GM21390 (cell line): ENCODE data around the gene CCNQ.

Experiments
- ATAC-seq: cut with Tn5 transposase; IDR thresholded peaks from one replicate; pipeline ENCODE4 v1.9.1; 2021; ENCODE audit not compliant: unreplicated experiment

The CCNQ gene

DNA sequence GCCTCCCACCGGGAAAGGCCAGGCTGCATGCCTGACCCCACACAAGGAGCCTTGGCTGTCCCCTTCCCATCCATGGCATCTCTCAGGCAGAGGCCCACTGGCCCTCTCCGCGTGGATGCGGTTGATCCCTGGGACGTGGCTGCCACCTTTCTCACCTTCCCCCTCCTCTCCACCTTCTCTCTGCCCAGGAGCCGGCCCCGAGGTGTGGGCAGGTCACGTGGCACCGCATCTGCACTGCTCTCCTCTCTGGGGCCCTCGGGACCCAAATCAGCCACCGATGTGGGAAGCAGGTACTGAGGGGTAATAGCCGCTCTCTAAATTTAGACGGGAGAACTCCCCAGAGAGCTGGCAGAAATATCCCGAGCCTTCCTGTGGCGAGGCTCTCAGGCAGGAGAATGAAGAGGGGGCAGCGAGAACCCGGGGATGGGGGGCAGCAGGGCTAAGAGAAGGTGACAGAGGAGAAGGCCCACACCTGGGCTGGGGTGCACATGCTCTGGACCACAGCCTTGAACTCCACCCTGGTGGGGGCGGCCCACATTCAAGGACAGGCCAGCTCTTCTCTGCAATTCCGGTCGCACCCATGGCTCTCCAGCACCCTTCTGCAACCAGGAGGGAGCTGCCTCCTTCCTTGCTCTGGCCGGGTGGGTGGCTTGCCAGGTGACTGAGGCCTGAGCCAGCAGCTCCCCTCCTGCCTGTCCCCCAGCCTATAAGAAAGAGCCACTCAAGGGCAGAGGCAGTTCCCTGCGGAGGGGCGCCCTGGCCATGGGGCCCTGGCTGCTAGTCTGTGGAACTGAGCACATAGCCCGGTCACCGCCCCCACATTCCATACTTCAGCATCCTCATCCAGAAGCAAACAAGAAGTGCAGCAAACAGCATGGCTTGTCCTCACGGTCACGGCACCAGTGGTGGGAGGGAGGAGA, 38.4 kb upstream of the CCNQ start:
- no peak for ATAC-seq

DNA sequence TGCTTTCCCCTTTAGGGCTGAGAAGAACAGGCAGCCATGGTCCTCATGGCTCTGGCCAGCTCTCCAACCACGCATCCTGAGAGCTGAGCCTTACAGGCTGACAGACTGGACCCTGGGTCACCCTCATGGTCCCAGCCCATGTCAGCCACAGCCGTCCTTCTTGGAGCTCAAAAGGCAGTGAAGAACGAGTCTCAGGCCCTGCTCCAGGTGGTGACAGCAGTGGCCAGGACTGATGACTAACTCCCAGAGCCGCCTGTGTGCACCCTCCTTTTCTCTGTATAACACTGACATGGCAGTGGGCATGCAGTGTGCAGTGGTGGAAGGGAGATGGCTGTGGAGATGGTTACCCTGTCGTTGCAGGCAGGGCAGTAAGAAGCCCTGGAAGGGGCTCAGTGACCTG, 37.8 kb upstream of the CCNQ start:
- ATAC-seq: no peak

DNA sequence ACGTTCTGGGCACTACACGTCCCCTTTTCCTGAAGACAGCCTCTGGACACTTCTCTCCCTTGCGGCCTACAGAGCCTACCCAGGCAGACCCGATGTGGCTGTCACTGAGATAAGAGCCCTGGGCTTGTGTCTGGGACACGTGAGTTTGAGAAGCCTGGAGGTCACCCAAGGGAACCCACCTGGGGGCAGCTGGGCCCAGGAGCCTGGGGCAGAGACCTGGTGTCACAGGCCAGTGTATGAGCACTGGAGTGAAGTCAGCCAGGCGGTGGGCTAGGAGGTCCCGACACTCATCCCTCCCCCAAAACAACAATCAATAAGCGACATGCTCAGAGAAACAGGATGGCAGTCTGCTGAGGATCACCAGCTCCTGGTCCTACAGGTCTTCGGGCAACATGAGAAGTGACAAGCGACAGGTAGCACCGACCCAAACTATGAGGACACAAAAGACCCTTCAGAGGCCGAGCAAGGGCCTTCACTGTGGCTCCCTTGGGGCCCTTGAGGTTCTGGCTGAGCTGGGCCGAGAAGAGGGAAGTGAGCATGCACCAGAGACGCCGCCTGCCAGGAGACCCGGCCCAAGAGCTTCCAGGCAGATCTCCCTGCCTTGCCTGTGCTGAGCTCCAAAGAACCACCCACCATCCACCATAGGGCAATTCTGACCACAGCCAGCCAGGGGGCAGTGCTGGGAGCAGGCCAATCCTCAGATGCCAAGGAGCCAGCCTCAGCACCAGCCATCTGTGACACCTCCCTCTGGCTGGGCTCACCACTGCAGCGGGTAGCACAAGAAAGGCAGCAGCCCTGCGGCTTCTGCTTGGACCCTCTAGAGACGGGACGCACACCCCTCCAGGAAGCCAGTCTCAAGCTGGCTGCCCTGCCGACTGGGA, 37.1 kb upstream of the CCNQ start:
- no peak for ATAC-seq

DNA sequence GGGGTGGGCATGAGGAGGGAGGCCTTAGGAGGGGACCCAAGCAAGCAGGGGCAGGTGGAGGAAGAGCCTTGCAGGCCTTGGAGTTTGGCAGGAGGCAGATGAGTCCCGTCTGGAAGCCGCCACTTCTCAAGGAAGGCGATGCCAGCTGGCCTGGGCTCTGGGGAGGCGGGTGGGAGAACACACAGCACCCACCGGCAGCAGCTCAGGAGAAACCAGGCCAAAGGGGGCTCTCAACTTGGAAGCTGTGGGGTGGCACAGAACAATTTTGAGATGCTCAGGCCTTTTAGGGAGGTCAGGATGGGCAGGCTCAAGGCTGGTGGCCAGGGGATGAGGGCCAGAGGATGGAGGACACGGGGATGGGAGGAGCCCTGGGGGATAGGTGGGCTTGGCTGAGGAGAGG, 36.4 kb upstream of the CCNQ start:
- ATAC-seq: no peak

DNA sequence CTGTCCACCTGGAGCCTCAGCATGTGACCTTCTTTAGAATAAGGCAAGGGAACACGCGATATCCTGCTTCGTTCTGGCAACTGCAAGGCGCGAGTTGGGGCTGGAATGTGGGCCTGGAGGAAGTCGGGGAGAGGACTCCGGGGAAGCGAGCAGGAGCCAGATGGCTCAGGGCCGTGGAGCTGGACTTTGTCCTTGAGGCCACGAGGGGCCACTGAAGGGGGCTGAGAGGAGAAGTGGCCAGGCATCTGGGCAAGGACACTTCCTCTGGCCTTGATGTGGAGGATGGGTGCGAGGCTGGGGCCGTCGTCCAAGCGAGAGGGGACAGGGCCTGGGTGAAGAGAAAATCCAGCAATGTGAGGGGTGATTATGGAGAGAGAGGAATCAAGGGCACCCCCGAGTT, 35.9 kb upstream of the CCNQ start:
- ATAC-seq: no peak

DNA sequence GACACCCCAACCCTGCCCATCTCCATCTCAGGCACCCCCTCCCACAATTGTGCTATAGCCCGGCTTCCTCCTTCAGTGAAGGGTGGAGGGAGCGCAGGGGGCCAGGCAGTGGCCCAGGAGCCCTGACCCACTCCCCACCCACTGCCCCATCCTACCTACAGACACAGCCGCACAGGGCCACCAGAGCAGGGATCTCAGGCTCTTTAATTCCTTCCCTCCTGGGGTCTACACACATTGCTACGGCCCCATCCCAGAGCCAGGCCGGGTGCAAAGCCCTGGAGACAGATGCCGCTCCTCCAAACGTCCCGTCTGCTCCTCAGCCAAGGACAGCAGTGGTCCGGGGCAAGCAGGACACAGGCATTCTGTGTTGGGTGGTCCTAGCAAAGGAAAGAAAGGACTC, 35.3 kb upstream of the CCNQ start:
- ATAC-seq: no peak

DNA sequence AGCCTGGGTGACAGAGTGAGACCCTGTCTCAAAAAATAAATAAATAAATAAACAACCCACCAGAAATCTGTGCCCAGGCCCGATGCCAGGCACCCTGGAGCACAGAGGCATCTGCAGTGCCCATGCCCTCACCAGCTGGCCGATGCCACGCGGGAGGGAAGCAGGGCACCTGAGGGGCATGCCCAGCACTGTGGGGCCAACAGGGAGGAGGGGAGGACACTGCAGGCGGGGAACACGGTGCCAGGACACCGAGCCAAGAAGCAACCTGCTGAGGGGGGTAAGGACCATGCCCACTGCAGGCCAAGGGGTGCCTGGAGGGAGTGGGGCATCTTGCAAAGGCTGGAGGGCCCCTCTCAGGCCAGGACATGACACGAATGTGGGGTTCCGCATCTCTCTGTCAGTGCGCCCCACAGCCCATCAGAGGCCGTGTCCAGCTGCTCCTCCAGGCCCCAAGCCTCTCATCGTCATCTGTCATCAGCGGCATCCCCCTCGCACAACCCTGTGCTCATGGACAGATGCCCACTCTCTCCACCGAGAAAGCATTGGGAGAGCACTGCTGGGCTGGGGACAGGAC, 34.8 kb upstream of the CCNQ start:
- ATAC-seq: no peak

DNA sequence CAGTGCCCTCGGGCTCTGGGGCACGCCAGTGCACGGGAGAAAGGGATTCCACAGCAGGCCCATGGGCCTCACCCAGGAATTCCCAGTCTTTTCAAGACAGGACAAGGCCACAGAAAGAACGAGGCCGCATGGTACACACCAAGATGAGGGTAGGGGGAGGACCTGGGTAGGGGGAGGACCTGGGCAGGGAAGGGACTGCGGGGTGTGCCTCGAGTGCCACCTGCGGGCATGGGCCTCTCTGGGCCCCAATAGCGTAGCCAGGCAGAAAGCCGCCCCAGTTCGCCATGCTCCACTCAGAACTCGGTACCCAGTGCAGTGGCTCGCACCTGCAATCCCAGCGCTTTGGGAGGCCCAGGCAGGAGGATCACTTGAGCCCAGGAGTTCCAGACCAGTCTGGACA, 34.1 kb upstream of the CCNQ start:
- ATAC-seq: no peak

DNA sequence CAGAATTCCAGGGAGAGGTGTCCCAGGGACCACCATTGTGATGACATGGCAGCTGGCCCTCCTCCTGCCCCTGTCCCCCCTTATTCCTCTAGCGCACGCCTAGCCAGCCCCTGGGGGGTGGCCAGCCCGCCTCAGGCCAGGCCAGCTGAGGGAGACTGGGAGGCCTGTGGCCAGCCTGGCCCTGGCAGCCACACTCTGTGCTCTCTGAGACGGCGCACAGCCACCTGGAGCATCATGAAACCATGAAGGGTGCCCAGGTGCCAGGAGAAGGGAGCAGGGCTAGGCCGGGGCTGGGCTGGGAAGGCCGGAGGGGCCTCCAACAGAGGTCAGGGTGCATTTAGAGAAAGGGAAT, 33.6 kb upstream of the CCNQ start:
- ATAC-seq: no peak

DNA sequence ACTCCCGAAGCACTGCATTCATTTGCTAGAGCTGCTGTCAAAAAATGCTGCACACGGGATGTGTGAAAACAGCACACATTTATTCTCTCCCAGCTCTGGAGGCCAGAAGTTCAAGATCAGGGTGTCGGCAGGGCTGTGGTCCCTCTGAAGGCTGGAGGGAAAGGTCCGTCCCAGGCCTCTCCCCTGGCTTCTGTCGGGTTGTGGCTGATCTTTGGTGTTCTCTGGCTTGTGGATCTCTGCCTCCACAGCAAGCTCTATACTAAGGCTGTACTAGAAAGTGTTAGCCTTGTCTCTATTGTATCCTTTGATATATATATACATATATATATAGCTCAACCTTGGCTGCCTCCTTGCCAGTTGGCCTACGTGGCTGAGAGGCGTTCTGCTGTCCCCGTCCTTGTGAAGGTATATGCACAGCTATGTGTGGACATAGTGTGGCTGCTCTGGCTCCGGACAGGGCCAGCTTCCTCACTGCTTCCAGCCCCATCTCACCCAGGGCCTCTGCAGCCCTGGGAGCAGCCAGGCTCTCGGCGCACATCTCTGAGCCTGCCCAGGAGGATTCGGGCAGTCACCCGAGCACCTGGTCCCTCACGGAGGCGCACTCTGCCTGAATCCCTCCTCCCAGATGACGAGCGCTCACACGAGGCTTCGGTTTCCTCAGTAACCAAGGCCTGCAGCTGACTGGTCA, 33.1 kb upstream of the CCNQ start:
- no peak for ATAC-seq

DNA sequence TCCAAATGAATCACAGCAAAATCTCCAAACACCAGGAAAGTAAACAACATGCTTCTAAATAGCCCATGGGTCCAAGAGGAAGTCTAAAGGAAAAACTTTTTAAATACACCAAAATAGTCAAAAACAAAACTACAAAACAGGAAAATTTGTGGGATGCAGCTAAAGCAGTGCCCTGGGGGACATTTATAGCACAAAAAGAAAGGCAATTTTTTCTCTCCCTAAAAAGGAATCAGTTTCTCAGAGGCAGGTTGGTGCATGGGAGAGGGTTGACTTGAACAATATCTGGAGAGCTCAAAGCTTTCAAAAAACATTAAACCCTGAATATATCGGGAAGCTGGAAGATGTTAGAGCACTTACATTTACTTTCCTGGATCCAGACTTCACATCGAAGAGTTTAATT, 32.4 kb upstream of the CCNQ start:
- ATAC-seq: no peak

DNA sequence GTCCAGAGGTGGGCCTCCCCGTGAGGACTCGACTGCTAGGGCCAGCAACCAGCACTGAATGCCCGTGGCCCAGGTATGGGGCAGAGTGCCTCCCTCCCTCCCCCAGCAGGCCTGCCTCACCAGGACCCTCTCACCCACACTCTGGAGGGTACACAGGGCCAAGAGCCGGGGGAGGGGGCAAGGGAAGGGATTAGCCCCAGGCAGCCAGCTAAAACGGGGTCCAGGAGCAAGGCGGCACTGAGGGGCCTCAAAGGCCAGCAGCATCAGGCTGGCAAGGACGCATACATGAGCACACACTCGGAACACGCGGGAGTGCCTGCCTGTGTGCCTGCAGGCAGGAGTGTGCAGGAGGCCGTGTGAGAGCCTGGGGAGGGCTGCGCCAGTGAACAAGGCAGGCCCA, 29.7 kb upstream of the CCNQ start:
- ATAC-seq: no peak

DNA sequence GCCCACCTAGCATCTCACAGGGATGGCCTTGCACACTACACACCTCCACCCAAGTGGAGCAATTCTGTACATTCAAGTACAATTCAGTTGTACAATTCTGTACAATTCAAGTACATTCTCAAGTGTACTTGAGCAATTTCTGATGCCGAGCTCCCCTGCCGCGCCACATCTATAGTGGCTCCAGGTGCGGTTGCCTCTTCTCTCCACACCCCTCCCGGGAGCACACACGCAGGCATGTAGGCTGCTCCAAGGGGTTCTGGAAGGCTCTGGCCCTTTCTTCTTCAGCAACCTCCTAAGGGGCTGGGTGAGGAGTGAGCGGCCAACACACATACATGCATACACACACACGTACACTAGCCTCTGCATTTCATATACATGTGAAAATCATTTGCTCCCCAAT, 29.2 kb upstream of the CCNQ start:
- ATAC-seq: no peak

DNA sequence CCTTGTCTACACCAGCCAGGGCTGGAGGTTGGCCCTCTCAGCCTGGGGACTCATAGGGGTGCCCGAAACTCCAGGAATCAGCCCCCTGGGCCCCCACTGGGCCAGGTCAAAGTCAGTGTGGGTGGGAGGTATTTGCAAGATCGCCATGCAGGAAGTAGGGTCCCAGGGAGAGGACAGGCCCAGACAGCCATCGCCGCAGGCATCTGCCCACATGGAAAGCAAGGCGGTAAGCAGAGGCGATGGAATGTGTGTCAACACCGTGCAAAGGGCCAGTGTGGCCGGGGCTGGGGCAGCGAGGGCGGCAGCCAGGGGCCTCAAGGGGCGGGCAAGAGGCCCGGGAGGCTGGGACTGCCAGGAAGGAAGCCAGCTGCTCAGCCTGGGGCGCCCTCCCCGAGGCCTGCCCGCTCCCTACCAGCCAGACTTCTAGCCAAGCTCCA, 28.8 kb upstream of the CCNQ start:
- ATAC-seq: no peak

DNA sequence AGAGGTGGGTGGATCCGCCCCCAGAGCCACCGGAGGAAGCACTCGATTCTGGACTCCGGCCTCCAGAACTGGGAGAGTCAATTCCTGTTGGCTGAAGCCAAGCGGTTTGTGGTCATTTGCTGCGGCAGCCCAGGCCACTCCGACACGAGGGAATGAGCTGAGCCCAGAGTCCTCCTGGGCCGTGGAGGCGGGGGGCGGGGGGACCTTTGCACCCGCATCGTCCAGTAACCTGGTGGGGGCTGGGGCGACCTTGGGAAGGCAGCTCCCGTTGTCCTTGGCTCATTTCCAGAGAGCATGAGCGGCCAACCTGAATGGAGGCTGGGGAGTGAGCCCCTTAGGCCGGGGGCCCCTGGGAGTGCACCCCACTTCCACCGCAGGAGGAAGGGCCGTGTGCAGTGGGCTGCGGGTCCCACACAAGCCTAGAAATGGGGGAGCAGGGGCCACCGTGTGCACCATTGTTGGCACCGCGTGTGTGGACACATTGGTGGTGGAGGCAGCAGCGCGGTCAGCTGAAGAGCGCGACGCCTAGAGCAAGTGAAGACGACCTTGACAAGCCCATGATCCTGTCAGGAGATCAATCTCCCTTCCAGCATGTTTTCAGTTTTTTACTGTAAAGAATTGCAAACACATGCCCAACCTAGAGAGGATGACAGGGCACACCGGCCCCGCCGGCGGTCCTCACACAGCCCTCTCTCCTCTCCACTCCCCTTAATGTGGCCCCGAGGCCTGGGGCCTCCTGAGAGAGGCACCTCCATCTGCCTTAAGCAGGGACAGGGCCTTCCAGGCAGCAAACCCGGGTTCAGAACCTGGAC, 28.1 kb upstream of the CCNQ start:
- no peak for ATAC-seq

DNA sequence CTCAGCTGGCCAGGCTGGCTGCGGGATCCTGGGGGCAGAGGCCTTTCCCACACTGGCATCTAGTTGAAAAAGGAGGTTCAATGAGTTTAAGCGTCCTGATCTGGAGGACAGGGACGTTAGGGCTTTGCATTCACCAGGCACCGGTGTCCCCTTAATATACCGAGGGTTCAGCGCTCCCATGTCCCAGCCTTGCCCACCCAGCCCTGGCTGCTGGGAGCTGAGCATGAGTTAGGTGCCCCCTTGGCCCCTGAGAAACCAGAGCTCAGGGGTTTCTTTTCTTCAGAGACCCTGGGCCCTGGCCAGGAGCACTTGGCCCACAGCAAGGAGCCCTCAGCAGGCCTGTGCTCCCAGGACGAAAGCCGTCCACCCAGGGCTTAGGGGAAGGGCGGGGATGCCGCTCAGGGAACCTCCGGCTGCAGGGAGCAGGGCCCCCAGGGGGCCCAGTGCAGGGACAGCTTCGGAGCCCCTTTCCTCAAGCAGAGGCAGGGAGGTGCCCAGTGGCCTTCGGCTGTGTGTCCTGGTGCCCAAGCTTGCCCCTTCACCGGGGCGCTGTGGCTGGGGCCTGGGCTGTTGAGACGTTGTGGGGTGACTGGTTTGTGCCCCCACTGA, 27.2 kb upstream of the CCNQ start:
- no peak for ATAC-seq

DNA sequence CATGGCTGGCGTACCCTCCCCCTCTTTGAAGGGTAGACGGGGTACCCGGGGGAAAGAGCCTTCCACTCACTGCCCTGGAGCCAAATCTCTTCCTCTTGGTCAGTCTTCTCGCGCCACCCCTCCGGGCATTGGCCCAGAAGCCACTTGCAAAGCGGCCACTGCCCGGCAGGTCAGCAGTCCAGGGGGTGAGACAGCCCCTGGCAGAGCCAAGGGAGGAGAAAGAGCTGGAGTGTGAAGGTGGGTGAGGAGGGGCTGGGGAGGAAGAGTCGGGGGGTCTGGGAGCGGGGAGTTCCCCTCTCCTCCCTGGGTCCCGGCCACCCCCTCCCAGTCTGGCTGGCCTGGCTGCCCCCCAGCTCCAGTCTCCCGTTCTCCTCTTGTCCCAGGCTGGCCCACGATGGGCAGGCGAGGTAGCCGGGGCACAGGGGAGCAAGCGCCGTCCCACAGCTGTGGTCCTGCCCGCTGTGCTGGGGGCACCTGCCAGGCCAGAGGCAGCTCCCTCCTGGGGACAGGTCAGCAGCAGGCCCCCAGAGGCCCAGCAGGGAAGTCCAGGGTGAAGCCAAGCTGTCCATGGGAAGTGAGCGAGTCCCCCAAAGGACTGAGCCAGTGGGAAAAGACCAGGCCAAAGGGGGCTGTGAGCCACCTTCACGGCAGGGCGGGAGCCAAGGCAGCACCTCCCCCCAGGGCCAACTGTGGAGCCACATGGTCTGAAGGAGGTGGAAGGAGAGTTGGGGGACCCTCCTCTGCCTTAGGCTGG, 26.5 kb upstream of the CCNQ start:
- no peak for ATAC-seq

DNA sequence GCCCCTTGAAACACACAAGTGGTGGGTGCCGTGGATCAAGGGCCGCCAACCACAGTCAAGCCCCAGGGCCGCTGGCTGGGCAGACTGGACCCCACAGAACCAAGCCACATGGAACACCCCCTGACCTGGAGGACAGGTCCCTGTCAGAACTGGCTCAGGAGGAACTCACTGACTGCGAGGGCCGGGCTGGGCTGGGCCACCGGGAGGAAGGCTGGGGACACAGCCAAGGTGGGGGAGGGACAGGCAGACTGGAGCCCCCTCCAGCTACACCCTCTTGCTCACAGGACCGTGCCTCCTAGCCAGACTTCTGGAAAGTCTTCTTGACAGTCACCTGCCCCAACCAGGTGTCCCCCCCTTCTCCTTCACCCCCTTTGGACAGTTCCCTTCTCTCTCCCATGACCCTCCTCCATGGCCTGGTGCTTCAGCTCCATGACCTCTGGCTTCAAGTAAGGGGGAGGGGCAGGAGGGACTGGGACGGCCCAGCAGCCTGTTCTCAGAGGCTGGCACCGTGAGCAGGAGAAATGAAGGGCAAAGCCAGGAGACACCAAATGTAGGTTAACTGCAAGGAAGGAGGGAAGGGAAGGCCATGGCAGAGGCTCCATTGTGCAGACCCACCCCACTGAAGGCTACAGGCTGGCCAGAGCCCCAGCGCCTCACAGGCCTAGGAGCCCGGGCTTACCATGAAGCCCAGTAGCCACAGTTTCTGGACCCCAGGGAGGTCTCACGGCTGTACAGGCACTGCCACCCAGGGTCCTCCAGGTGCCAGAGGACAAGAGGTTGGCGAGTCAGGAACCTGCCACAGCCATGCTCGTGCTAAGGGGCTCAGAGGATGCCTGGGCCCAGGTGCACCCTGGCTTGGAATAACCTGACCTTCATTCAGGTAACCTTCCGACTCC, 25.5 kb upstream of the CCNQ start:
- no peak for ATAC-seq
